Measurements from ENCODE around the gene MYH7. TPM values are rescaled to one million over a fixed set of nuclear protein-coding genes. Genes with fewer than 3 reads are reported as not detected.

Gene MYH7
- total RNA-seq, 1 experiment from 2014 or later: not detected

- peaks cover 9% of the 10 kb centered on the region; the same call in 1 of the 2 replicates for H3K27me3 ChIP-seq (replicated peaks)
- H3K4me1 ChIP-seq (replicated peaks): no peaks in the 10 kb centered on the region
- H3K4me3 ChIP-seq: no peak overlapping the region
- no peaks in the 10 kb centered on the region for H3K36me3 ChIP-seq
- peak in 1 of 2 experiments; percentile 18 for DNase-seq (ENCODE audit: low read depth in 1 of 2, low spot score in 2 of 2)
- H3K27ac ChIP-seq: no peak overlapping the region
- H3K9me3 ChIP-seq (replicated peaks): no peaks in the 10 kb centered on the region
Measured at GRCh38 chr14:23442721-23443356, 7.4 kb upstream of the MYH7 start.

GRCh38 chr14:23441076-23441475 is 5.6 kb upstream of the MYH7 start:
- Histone ChIP-seq H3K4me3 (no peak overlapping the region), H3K9me3 (replicated peaks) (no peaks in the 10 kb centered on the region)
- DNase-seq (ENCODE audit: low read depth in 1 of 2, low spot score in 2 of 2): no peak

GRCh38 chr14:23439107-23439835 is 3.8 kb upstream of the MYH7 start:
- Histone ChIP-seq H3K36me3 (no peaks in the 10 kb centered on the region), H3K4me3 (no peak overlapping the region), H3K9me3 (replicated peaks) (no peaks in the 10 kb centered on the region), H3K27ac (no peak overlapping the region), H3K4me1 (replicated peaks) (no peaks in the 10 kb centered on the region), H3K27me3 (replicated peaks) (peaks cover 5% of the 10 kb centered on the region; the same call in 1 of the 2 replicates)
- DNase-seq (ENCODE audit: low read depth in 1 of 2, low spot score in 2 of 2): peak in 1 of 2 experiments; percentile 23

More at GRCh38 chr14:23441076-23441475, 5.6 kb upstream of the MYH7 start:
- peaks cover 6% of the 10 kb centered on the region; the same call in 1 of the 2 replicates for H3K27me3 ChIP-seq (replicated peaks)
- H3K36me3 ChIP-seq: no peaks in the 10 kb centered on the region
- no peaks in the 10 kb centered on the region for H3K4me1 ChIP-seq (replicated peaks)
- no peak overlapping the region for H3K27ac ChIP-seq

GRCh38 chr14:23438101-23438971 is 2.9 kb upstream of the MYH7 start:
- H3K27ac ChIP-seq: no peak overlapping the region
- H3K9me3 ChIP-seq (replicated peaks): no peaks in the 10 kb centered on the region

GRCh38 chr14:23437133-23438100 is 2.0 kb upstream of the MYH7 start:
- Histone ChIP-seq H3K36me3 (no peaks in the 10 kb centered on the region), H3K27me3 (replicated peaks) (peaks cover 3% of the 10 kb centered on the region; the same call in 1 of the 2 replicates), H3K4me1 (replicated peaks) (no peaks in the 10 kb centered on the region), H3K9me3 (replicated peaks) (no peaks in the 10 kb centered on the region), H3K4me3 (no peak overlapping the region), H3K27ac (no peak overlapping the region)
- peak in 1 of 2 experiments; percentile 23 for DNase-seq (ENCODE audit: low read depth in 1 of 2, low spot score in 2 of 2)

More at GRCh38 chr14:23438101-23438971, 2.9 kb upstream of the MYH7 start:
- Histone ChIP-seq H3K27me3 (replicated peaks) (peaks cover 3% of the 10 kb centered on the region; the same call in 1 of the 2 replicates), H3K4me3 (no peak overlapping the region), H3K36me3 (no peaks in the 10 kb centered on the region), H3K4me1 (replicated peaks) (no peaks in the 10 kb centered on the region)
- DNase-seq (ENCODE audit: low read depth in 1 of 2, low spot score in 2 of 2): peak in 1 of 2 experiments; percentile 28

GRCh38 chr14:23436327-23437132 is 1.1 kb upstream of the MYH7 start:
- Histone ChIP-seq H3K36me3 (no peaks in the 10 kb centered on the region), H3K27ac (no peak overlapping the region), H3K4me1 (replicated peaks) (no peaks in the 10 kb centered on the region), H3K27me3 (replicated peaks) (peaks cover 3% of the 10 kb centered on the region; the same call in 1 of the 2 replicates), H3K9me3 (replicated peaks) (no peaks in the 10 kb centered on the region), H3K4me3 (no peak overlapping the region)
- peak in 1 of 2 experiments; percentile 25 for DNase-seq (ENCODE audit: low read depth in 1 of 2, low spot score in 2 of 2)

- Histone ChIP-seq H3K27me3 (replicated peaks) (no peaks in the 10 kb centered on the region; the same call in 1 of the 2 replicates), H3K27ac (no peak overlapping the region), H3K4me3 (no peak overlapping the region), H3K9me3 (replicated peaks) (no peaks in the 10 kb centered on the region), H3K36me3 (no peaks in the 10 kb centered on the region), H3K4me1 (replicated peaks) (no peaks in the 10 kb centered on the region)
- DNase-seq (ENCODE audit: low read depth in 1 of 2, low spot score in 2 of 2): peak in 1 of 2 experiments; percentile 5
Measured at GRCh38 chr14:23434488-23435222, 805 bp downstream of the MYH7 start.

GRCh38 chr14:23433457-23433856 is 2.0 kb downstream of the MYH7 start:
- Histone ChIP-seq H3K4me3 (no peak overlapping the region), H3K4me1 (replicated peaks) (no peaks in the 10 kb centered on the region), H3K9me3 (replicated peaks) (no peaks in the 10 kb centered on the region), H3K27me3 (replicated peaks) (no peaks in the 10 kb centered on the region; the same call in 1 of the 2 replicates), H3K27ac (no peak overlapping the region), H3K36me3 (no peaks in the 10 kb centered on the region)
- no peak for DNase-seq (ENCODE audit: low read depth in 1 of 2, low spot score in 2 of 2)

GRCh38 chr14:23432946-23433345 is 2.5 kb downstream of the MYH7 start:
- no peaks in the 10 kb centered on the region for H3K9me3 ChIP-seq (replicated peaks)
- no peak overlapping the region for H3K27ac ChIP-seq
- no peaks in the 10 kb centered on the region; the same call in 1 of the 2 replicates for H3K27me3 ChIP-seq (replicated peaks)
- no peak overlapping the region for H3K4me3 ChIP-seq
- no peaks in the 10 kb centered on the region for H3K36me3 ChIP-seq
- H3K4me1 ChIP-seq (replicated peaks): no peaks in the 10 kb centered on the region
- DNase-seq (ENCODE audit: low read depth in 1 of 2, low spot score in 2 of 2): no peak

GRCh38 chr14:23432102-23432925 is 3.1 kb downstream of the MYH7 start:
- no peak for DNase-seq (ENCODE audit: low read depth in 1 of 2, low spot score in 2 of 2)

GRCh38 chr14:23431486-23431885 is 4.0 kb downstream of the MYH7 start:
- H3K4me3 ChIP-seq: no peak overlapping the region
- no peak overlapping the region for H3K27ac ChIP-seq
- H3K36me3 ChIP-seq: no peaks in the 10 kb centered on the region
- H3K27me3 ChIP-seq (replicated peaks): no peaks in the 10 kb centered on the region; the same call in 1 of the 2 replicates
- no peaks in the 10 kb centered on the region for H3K9me3 ChIP-seq (replicated peaks)
- no peak for DNase-seq (ENCODE audit: low read depth in 1 of 2, low spot score in 2 of 2)
- H3K4me1 ChIP-seq (replicated peaks): no peaks in the 10 kb centered on the region

More at GRCh38 chr14:23432102-23432925, 3.1 kb downstream of the MYH7 start:
- Histone ChIP-seq H3K9me3 (replicated peaks) (no peaks in the 10 kb centered on the region), H3K4me3 (no peak overlapping the region), H3K27me3 (replicated peaks) (no peaks in the 10 kb centered on the region; the same call in 1 of the 2 replicates), H3K27ac (no peak overlapping the region), H3K4me1 (replicated peaks) (no peaks in the 10 kb centered on the region), H3K36me3 (no peaks in the 10 kb centered on the region)

All from SJSA1 (cell line).